Stimulated activated CD4-positive, alpha-beta T cell treated with anti-CD3 and anti-CD28 coated beads, TNF-alpha, amount 100 ng/mL, for 1 hour (primary cell): ENCODE measurements around the gene GCNT2.
"Not testable (repeated sequence)": the region's sequence is repeated elsewhere in the genome, so short reads cannot be mapped to it uniquely, and the experiment has no call there.

ENCODE experiments used
- DNase-seq, 3 donors: peaks; one replicate each; pipeline ENCODE4 v3.0.0-alpha.2; 2020; ENCODE audit warnings: low read depth in 3 of 3, low spot score in 1 of 3

Gene GCNT2

GRCh38 chr6:10513544-10513943 is 7.6 kb upstream of the GCNT2 start:
- DNase-seq: no peak

- DNase-seq: no peak
Observed at GRCh38 chr6:10514049-10514780, 6.9 kb upstream of the GCNT2 start.

- no peak for DNase-seq
Observed at GRCh38 chr6:10516953-10517352, 4.2 kb upstream of the GCNT2 start.

GRCh38 chr6:10518557-10519407 is 2.4 kb upstream of the GCNT2 start:
- DNase-seq: no peak

GRCh38 chr6:10519408-10519697 is 1.8 kb upstream of the GCNT2 start:
- DNase-seq: not testable (repeated sequence)

- DNase-seq: no peak
Observed at GRCh38 chr6:10520468-10520867, 683 bp upstream of the GCNT2 start.

- DNase-seq: no peak
Observed at GRCh38 chr6:10522929-10523573, 1.9 kb downstream of the GCNT2 start.

- no peak for DNase-seq
Observed at GRCh38 chr6:10526156-10526555, 5.0 kb downstream of the GCNT2 start.

GRCh38 chr6:10528158-10528981 is 7.2 kb downstream of the GCNT2 start:
- no peak for DNase-seq

- DNase-seq: no peak
Observed at GRCh38 chr6:10529231-10529801, 8.2 kb downstream of the GCNT2 start.

- DNase-seq: not testable (repeated sequence)
Observed at GRCh38 chr6:10529828-10530374, 8.8 kb downstream of the GCNT2 start.

GRCh38 chr6:10531503-10531902 is 10.4 kb downstream of the GCNT2 start:
- no peak for DNase-seq

- DNase-seq: no peak
Observed at GRCh38 chr6:10531942-10532341, 10.8 kb downstream of the GCNT2 start.

- DNase-seq: no peak
Observed at GRCh38 chr6:10532392-10532791, 11.2 kb downstream of the GCNT2 start.

- DNase-seq: no peak
Observed at GRCh38 chr6:10534419-10534762, 13.2 kb downstream of the GCNT2 start.

- no peak for DNase-seq
Observed at GRCh38 chr6:10535193-10535592, 14.0 kb downstream of the GCNT2 start.

- no peak for DNase-seq
Observed at GRCh38 chr6:10537726-10538125, 16.6 kb downstream of the GCNT2 start.

- no peak for DNase-seq
Observed at GRCh38 chr6:10540073-10540746, 19.1 kb downstream of the GCNT2 start.

- DNase-seq: no peak
Observed at GRCh38 chr6:10541591-10541990, 20.4 kb downstream of the GCNT2 start.

- DNase-seq: no peak
Observed at GRCh38 chr6:10542213-10542612, 21.1 kb downstream of the GCNT2 start.
